IMR-90 (cell line): ENCODE results near the gene LRRC66. TPM values are rescaled to one million over a fixed set of nuclear protein-coding genes. Genes with fewer than 3 reads are reported as not detected.
A peak's percentile ranks its signal among the peaks of the same experiment; 100 is the strongest.

Experiments used
- ATAC-seq: fragments of 200-7000 bp; cut with Tn5 transposase; 2 replicates; pipeline ENCODE4 v1.9.1; 2020; ENCODE audit warnings: low read depth, mild to moderate bottlenecking, moderate library complexity
- BruUV-seq: library from RNA; stranded (reverse); fragments of 400-500 nt; replicated peaks from 2 replicates; lab custom pipeline; 2021; lab: Mats Ljungman, UMichigan
- CTCF ChIA-PET: fragments of 300-600 bp; formaldehyde crosslinking; extraction: SDS; loops from one replicate; lab custom pipeline; 2021; ENCODE audit warnings: antibody characterized with exemption; lab: Yijun Ruan, JAX
- POLR2A ChIA-PET: fragments of 300-600 bp; sonication (Branson Sonifier 250); formaldehyde crosslinking; loops from one replicate; lab custom pipeline; 2022; ENCODE audit warnings: antibody characterized with exemption; ENCODE audit not compliant: unreplicated experiment; lab: Charles Lee
- DNase-seq: peaks from one replicate; pipeline ENCODE4 v3.0.0; 2013
- H2AFZ ChIP-seq: replicated peaks from 2 replicates; pipeline ENCODE3; 2013; ENCODE audit warnings: low read length, mild to moderate bottlenecking; ENCODE audit not compliant: poor library complexity
- H2AK5ac ChIP-seq: 2 replicates; pipeline ENCODE4 v1.6.1; 2013; ENCODE audit warnings: low read depth, low read length, inconsistent platforms
- H2AK9ac ChIP-seq: replicated peaks from 2 replicates; pipeline ENCODE3; 2013; ENCODE audit warnings: mild to moderate bottlenecking, low read depth, low read length, moderate library complexity; ENCODE audit not compliant: poor library complexity
- H2BK120ac ChIP-seq: 2 replicates; pipeline ENCODE4 v1.6.1; 2013; ENCODE audit warnings: low read depth, low read length, inconsistent platforms
- H2BK15ac ChIP-seq: 3 replicates; pipeline ENCODE4 v1.6.1; 2013; ENCODE audit warnings: low read depth, low read length, inconsistent platforms
- H2BK20ac ChIP-seq: 2 replicates; pipeline ENCODE4 v1.6.1; 2013; ENCODE audit warnings: low read depth, mild to moderate bottlenecking, inconsistent platforms, low read length, moderate library complexity
- H2BK5ac ChIP-seq: 2 replicates; pipeline ENCODE4 v1.6.1; 2013; ENCODE audit warnings: mild to moderate bottlenecking, low read depth, low read length, inconsistent platforms; ENCODE audit not compliant: poor library complexity, severe bottlenecking
- H3K14ac ChIP-seq: replicated peaks from 2 replicates; pipeline ENCODE4 v1.6.1; 2013; ENCODE audit warnings: low read depth, low read length, inconsistent platforms
- H3K18ac ChIP-seq: 2 replicates; pipeline ENCODE4 v1.6.1; 2013; ENCODE audit warnings: low read depth, low read length, control low read depth
- H3K23ac ChIP-seq: 2 replicates; pipeline ENCODE4 v1.6.1; 2013; ENCODE audit warnings: low read depth, low read length, inconsistent platforms
- H3K27ac ChIP-seq: 2 replicates; pipeline ENCODE4 v1.5.1; 2013; ENCODE audit warnings: mild to moderate bottlenecking, control low read depth, low read length; ENCODE audit not compliant: insufficient read depth
- H3K27me3 ChIP-seq: 2 replicates; pipeline ENCODE4 v1.6.1; 2013; ENCODE audit warnings: low read length; ENCODE audit not compliant: control insufficient read depth, insufficient read depth
- H3K36me3 ChIP-seq: 2 replicates; pipeline ENCODE4 v1.6.1; 2013; ENCODE audit warnings: low read length, mixed read lengths; ENCODE audit not compliant: control insufficient read depth, insufficient read depth
- H3K4ac ChIP-seq: 2 replicates; pipeline ENCODE4 v1.6.1; 2013; ENCODE audit warnings: low read depth, low read length, inconsistent platforms
- H3K4me1 ChIP-seq: 2 replicates; pipeline ENCODE4 v1.6.1; 2013; ENCODE audit warnings: low read length, mixed read lengths; ENCODE audit not compliant: control insufficient read depth, insufficient read depth
- H3K4me2 ChIP-seq: 2 replicates; pipeline ENCODE4 v1.6.1; 2013; ENCODE audit warnings: low read depth, mild to moderate bottlenecking, control low read depth, low read length, moderate library complexity
- H3K4me3 ChIP-seq: 2 replicates; pipeline ENCODE4 v1.5.1; 2013; ENCODE audit warnings: low read depth, mild to moderate bottlenecking, control low read depth, low read length, moderate library complexity; ENCODE audit not compliant: insufficient read depth
- H3K56ac ChIP-seq: 2 replicates; pipeline ENCODE4 v1.6.1; 2013; ENCODE audit warnings: low read length, inconsistent platforms; ENCODE audit not compliant: insufficient read depth; ENCODE audit errors: extremely low read depth
- H3K79me1 ChIP-seq, 2 experiments: 2 replicates each; pipeline ENCODE4 v1.6.1; 2013; ENCODE audit warnings: low read length in 2 of 2, inconsistent platforms in 1 of 2, low read depth in 1 of 2
- H3K9ac ChIP-seq: 2 replicates; pipeline ENCODE4 v1.6.1; 2013; ENCODE audit warnings: low read depth, low read length, control low read depth
- H3K9me1 ChIP-seq: 2 replicates; pipeline ENCODE4 v1.6.1; 2013; ENCODE audit warnings: low read length, inconsistent platforms; ENCODE audit not compliant: insufficient read depth
- H3K9me3 ChIP-seq: 2 replicates; pipeline ENCODE4 v1.6.1; 2013; ENCODE audit warnings: low read length; ENCODE audit not compliant: control insufficient read depth, insufficient read depth
- H4K20me1 ChIP-seq: 2 replicates; pipeline ENCODE4 v1.6.1; 2013; ENCODE audit warnings: low read length, inconsistent platforms; ENCODE audit not compliant: insufficient read depth
- H4K5ac ChIP-seq: 2 replicates; pipeline ENCODE4 v1.6.1; 2013; ENCODE audit warnings: mild to moderate bottlenecking, low read depth, low read length, control low read depth
- H4K8ac ChIP-seq, 2 experiments: 2 replicates each; pipeline ENCODE4 v1.6.1; 2013; ENCODE audit warnings: low read depth in 2 of 2, low read length in 2 of 2, control low read depth in 1 of 2, inconsistent platforms in 1 of 2
- H4K91ac ChIP-seq: 2 replicates; pipeline ENCODE4 v1.6.1; 2013; ENCODE audit warnings: low read depth, low read length, inconsistent platforms; ENCODE audit not compliant: insufficient read depth
- FOS ChIP-seq: fragments of 150-350 bp; IDR thresholded peaks from 2 replicates; pipeline ENCODE4 v1.6.1; 2016; ENCODE audit warnings: low read depth, low read length
- MAFK ChIP-seq: IDR thresholded peaks from 2 replicates; pipeline ENCODE4 v1.6.1; 2012; ENCODE audit warnings: low read depth, low read length, improper control_type of control experiment
- NFE2L2 ChIP-seq: fragments of 150-350 bp; IDR thresholded peaks from 2 replicates; pipeline ENCODE4 v1.6.1; 2016; ENCODE audit warnings: low read depth, mild to moderate bottlenecking, low read length
- POLR2A ChIP-seq: IDR thresholded peaks from 2 replicates; pipeline ENCODE4 v1.6.1; 2012; ENCODE audit warnings: mild to moderate bottlenecking, low read depth, low read length
- RAD21 ChIP-seq: IDR thresholded peaks from 2 replicates; pipeline ENCODE4 v1.6.1; 2012; ENCODE audit warnings: low read length, improper control_type of control experiment
- SMC3 ChIP-seq: fragments of 150-350 bp; IDR thresholded peaks from 2 replicates; pipeline ENCODE4 v1.6.1; 2016; ENCODE audit warnings: low read depth, mild to moderate bottlenecking, antibody characterized with exemption, low read length, moderate library complexity
- WGBS, 2 experiments: methylation state at CpG; one replicate each; pipeline versions ENCODE4 v1.1.5 to v1.1.7; 2013; ENCODE audit warnings: missing lambda C conversion rate in 2 of 2; ENCODE audit not compliant: insufficient read length in 1 of 2; ENCODE audit errors: extremely low coverage in 2 of 2; 5-methylcytosine and 5-hydroxymethylcytosine counted together
- dilution Hi-C: fragments of 300-500 bp; cut with HindIII; formaldehyde crosslinking; loops from one replicate; pipeline ENCODE4 v1.14.3; 2018; ENCODE audit warnings: low sequenced_read_pairs; ENCODE audit not compliant: unreplicated experiment
- in situ Hi-C: fragments of 300-500 bp; cut with MboI; formaldehyde crosslinking; loops from 3 replicates; pipeline ENCODE4 v1.14.3; 2019; ENCODE audit warnings: low sequenced_read_pairs, inconsistent platforms, mixed read lengths
- intact Hi-C: fragments of 100-400 bp; cut with micrococcal nuclease; formaldehyde crosslinking; loops from 2 replicates; pipeline ENCODE4 v1.10.0; 2022
- polyA plus RNA-seq, 3 experiments: library from polyadenylated mRNA; depleted of rRNA; stranded (reverse); fragments of >200 nt; gene quantifications; 2 replicates each; pipeline ENCODE4 v1.2.3, GENCODE V29; 2012; ENCODE audit warnings: low replicate concordance in 1 of 3
- total RNA-seq: library from RNA; depleted of rRNA; stranded (reverse); fragments of >200 nt; gene quantifications from 2 replicates; pipeline ENCODE4 v1.2.3, GENCODE V29; 2012
- TF ChIP-seq, protein P1 (sequence below): fragments of 150-350 bp; IDR thresholded peaks from 2 replicates; pipeline ENCODE4 v1.6.1; 2016; ENCODE audit warnings: low read depth, mild to moderate bottlenecking, low read length, moderate library complexity, borderline replicate concordance

Gene LRRC66
- total and polyA plus RNA-seq, 2 of the 4 experiments (the other 2 are of a cell fraction): 0.09 to 0.18 TPM

DNA sequence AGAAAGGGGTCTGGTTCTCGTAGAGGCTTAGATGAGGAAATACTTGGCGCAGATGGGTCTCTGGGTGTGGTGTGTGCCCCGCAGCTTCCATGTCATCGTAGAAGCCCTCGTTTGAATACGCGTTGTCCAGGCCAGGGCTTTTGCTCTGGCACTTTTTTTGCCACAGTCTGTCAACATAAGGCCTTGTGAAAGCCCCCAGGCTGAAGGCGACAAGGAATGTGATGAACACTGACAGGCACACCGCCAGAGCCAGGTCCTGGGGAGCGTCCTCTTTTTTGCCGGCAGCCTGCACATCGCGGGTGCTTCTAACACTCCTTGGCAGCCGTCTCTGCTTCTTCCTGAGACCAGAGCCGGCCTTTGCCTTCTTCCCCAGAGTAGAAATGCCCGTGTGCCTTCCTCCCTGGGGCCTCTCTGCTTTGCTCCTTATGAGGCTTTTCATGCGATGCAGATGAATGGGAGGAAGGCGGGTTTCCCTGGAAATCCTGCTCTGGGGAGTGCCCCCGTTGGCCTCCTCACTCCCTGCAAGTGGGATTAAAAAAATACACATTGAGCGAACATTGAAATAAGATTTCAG lies 24.4 kb downstream of the LRRC66 start:
- H2BK5ac ChIP-seq: no peak overlapping the region
- in situ Hi-C loops (no loop called here), intact Hi-C loops (loop anchor here (10.0 kb wide), 1 partner anchor 59 kb away; the partner anchor contains the start of gene SPATA18), dilution Hi-C loops (no loop called here)
- no TSS peak for BruUV-seq
- H2AK5ac ChIP-seq: no peak overlapping the region
- no peak overlapping the region for H3K18ac ChIP-seq
- no peaks in the 10 kb centered on the region for H3K36me3 ChIP-seq
- no peak overlapping the region for H3K9ac ChIP-seq
- H3K4ac ChIP-seq: no peak overlapping the region
- H3K9me3 ChIP-seq: no peaks in the 10 kb centered on the region
- H3K27ac ChIP-seq: no peak overlapping the region
- ChIA-PET CTCF (no interaction called here), POLR2A (no interaction called here)
- no peak overlapping the region for H3K23ac ChIP-seq
- H2BK20ac ChIP-seq: no peak overlapping the region
- 69% methylated on average over 9 of the region's 20 CpGs; no CpG with 5 or more reads in 1 of the 2 experiments for WGBS, 2 experiments
- H4K5ac ChIP-seq: no peak overlapping the region
- no peak overlapping the region for H2BK15ac ChIP-seq
- H2BK120ac ChIP-seq: no peak overlapping the region
- no peak overlapping the region for H3K14ac ChIP-seq
- no peaks in the 10 kb centered on the region for H3K4me1 ChIP-seq
- no peak overlapping the region for H3K4me3 ChIP-seq
- no peak overlapping the region for H3K4me2 ChIP-seq
- DNase-seq: no peak
- peak overlapping the region; percentile 24 for H2AFZ ChIP-seq
- H3K79me1 ChIP-seq: no peaks in the 10 kb centered on the region
- peaks cover 2% of the 10 kb centered on the region; the same call in 1 of the 2 replicates for H3K27me3 ChIP-seq
- no peak for TF ChIP-seq SMC3
- TF ChIP-seq POLR2A: no peak
- no peak for TF ChIP-seq FOS
- TF ChIP-seq, protein P1, sequence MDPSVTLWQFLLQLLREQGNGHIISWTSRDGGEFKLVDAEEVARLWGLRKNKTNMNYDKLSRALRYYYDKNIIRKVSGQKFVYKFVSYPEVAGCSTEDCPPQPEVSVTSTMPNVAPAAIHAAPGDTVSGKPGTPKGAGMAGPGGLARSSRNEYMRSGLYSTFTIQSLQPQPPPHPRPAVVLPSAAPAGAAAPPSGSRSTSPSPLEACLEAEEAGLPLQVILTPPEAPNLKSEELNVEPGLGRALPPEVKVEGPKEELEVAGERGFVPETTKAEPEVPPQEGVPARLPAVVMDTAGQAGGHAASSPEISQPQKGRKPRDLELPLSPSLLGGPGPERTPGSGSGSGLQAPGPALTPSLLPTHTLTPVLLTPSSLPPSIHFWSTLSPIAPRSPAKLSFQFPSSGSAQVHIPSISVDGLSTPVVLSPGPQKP: no peak
- no peak for TF ChIP-seq MAFK
- no peak for TF ChIP-seq NFE2L2
- TF ChIP-seq RAD21: no peak
- H4K8ac ChIP-seq: no peak overlapping the region
- no peak overlapping the region for H4K91ac ChIP-seq
- ATAC-seq: no peak
- no peaks in the 10 kb centered on the region for H3K9me1 ChIP-seq
- no peak overlapping the region for H2AK9ac ChIP-seq
- no peak overlapping the region for H3K56ac ChIP-seq
- no peaks in the 10 kb centered on the region for H4K20me1 ChIP-seq
